Activated CD4-positive, CD25-positive, alpha-beta regulatory T cell (primary cell): ENCODE results near the gene HDAC5.
"Not testable (repeated sequence)": the region's sequence is repeated elsewhere in the genome, so short reads cannot be mapped to it uniquely, and the experiment has no call there.

Experiments used
- DNase-seq, 4 experiments: peaks; one replicate each; lab custom pipeline; 2025; lab: John Stamatoyannopoulos, UW

Gene HDAC5

GRCh38 chr17:44133918-44134476 is 10.6 kb upstream of the HDAC5 start:
- no peak for DNase-seq

- DNase-seq, result no peak
These were observed 8.9 kb upstream of the HDAC5 start for GRCh38 chr17:44132275-44132821.

- not testable (repeated sequence) for DNase-seq
These were observed 7.9 kb upstream of the HDAC5 start for GRCh38 chr17:44131372-44131771.

GRCh38 chr17:44130693-44131349 is 7.4 kb upstream of the HDAC5 start:
- no peak for DNase-seq

GRCh38 chr17:44128383-44128782 is 4.9 kb upstream of the HDAC5 start:
- DNase-seq, result no peak

- no peak for DNase-seq
These were observed 637 bp upstream of the HDAC5 start for GRCh38 chr17:44124118-44124438.

- no peak for DNase-seq
These were observed 555 bp downstream of the HDAC5 start for GRCh38 chr17:44122816-44123355.

GRCh38 chr17:44121997-44122815 is 1.2 kb downstream of the HDAC5 start:
- no peak for DNase-seq

- no peak for DNase-seq
These were observed 2.4 kb downstream of the HDAC5 start for GRCh38 chr17:44120851-44121605.

- DNase-seq, result not testable (repeated sequence)
These were observed 3.2 kb downstream of the HDAC5 start for GRCh38 chr17:44120281-44120680.

GRCh38 chr17:44119798-44120197 is 3.6 kb downstream of the HDAC5 start:
- DNase-seq, result no peak

GRCh38 chr17:44119062-44119461 is 4.4 kb downstream of the HDAC5 start:
- DNase-seq, result no peak

- no peak for DNase-seq
These were observed 4.9 kb downstream of the HDAC5 start for GRCh38 chr17:44118427-44119050.

- DNase-seq, result no peak
These were observed 6.1 kb downstream of the HDAC5 start for GRCh38 chr17:44117351-44117750.

GRCh38 chr17:44115585-44116415 is 7.6 kb downstream of the HDAC5 start:
- DNase-seq, result peak in 1 of 4 experiments; percentile 11

- DNase-seq, result no peak
These were observed 9.3 kb downstream of the HDAC5 start for GRCh38 chr17:44113868-44114840.

- DNase-seq, result no peak
These were observed 10.1 kb downstream of the HDAC5 start for GRCh38 chr17:44113382-44113781.

GRCh38 chr17:44112284-44113280 is 10.9 kb downstream of the HDAC5 start:
- DNase-seq, result no peak
